ENCODE data around the gene FMR1NB.

FMR1NB gene, protein sequence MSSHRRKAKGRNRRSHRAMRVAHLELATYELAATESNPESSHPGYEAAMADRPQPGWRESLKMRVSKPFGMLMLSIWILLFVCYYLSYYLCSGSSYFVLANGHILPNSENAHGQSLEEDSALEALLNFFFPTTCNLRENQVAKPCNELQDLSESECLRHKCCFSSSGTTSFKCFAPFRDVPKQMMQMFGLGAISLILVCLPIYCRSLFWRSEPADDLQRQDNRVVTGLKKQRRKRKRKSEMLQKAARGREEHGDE

DNA sequence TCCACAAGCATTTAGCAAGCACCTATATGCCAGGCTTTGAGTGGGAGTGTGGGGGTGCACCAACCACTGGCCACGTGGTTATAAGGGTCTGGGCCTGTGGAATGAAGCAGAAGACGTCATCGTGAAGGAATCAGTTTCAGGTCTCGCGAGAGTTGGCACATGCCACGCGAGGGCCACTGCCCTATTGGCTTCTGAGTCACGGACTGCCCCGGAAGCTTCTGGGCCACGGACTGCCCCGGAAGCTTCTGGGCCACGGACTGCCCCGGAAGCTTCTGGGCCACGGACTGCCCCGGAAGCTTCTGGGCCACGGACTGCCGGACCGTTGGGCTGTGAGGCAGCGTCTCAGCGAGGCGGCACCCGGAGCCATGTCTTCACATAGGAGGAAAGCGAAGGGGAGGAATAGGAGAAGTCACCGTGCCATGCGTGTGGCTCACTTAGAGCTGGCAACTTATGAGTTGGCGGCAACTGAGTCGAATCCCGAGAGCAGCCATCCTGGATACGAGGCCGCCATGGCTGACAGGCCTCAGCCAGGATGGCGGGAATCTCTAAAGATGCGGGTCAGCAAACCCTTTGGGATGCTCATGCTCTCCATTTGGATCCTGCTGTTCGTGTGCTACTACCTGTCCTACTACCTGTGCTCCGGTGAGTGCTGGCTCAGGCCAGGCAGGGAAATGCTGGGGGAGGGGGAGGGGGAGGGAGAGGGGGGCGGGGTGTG is at the start of gene FMR1NB:
TSS of gene FMR1NB (plus strand) at position 300 of the 715 bp plus-strand sequence. CDS start at position 366, 66 bp downstream.
- DNase-seq (ENCODE audit: low read depth in 2 of 2): no peak

DNA sequence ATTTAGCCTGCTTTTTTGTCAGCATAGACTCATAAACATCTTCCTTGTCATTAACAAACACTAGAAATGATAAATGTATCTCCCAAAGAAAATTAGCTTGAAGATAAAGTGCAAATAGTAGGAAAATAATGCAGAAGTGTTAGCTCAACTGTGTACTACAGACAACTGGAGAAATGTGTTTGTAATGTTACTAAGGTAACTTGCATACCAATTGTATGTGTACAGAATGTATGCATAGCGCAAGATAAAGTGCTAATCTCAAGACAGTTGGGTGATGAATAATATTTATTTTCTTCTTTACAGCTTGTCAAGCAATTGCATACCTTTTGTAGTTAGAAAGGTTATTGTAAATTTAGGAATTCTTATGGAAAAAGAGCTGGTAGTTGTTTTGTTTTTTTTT is 47.3 kb upstream of the FMR1NB start:
- no peak for DNase-seq (ENCODE audit: low read depth in 2 of 2)

DNA sequence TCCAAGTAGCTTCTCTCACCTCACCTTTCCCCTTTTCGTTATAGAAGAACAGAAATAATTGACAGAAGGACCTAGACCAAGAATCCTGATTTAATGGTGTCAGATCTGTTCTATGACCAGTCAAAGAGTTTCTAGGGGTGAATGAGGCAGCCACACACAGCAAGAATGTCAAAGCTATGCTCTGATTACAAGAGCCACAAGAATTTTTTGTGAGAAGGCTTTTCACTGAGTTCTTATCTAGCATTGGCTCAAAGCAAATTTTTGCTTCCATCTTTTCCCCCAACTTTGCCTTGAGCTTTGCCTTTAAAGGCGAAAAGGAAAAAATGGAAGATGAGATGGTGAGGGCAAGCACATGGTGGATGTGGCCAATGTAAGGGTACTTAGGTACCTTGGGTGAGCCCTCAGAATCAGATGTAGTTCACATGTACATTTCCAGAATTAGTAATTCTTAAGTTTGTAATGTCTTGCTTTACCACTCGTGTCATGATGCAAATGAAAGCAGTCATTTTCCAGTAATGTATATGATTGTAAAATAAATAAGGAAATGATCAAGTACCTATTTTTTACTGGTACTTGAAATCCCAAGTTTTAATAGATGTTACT is 45.9 kb upstream of the FMR1NB start:
- DNase-seq (ENCODE audit: low read depth in 2 of 2): no peak

DNA sequence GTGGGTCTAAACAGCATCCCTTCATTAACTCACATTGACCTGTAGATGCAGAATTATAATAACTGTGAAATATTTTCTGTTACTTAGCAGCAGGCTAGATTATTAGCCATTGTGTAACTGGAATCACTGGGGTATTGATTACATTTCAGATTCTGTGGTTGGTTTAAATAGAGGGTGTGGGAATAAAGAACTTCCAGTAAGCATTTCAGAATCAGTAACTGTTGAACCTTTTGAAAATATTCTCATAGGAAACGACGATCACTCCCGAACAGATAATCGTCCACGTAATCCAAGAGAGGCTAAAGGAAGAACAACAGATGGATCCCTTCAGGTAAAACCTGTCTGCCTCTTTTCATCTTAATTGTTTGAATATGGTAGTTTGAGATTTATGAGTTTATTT is 35.9 kb upstream of the FMR1NB start:
- no peak for DNase-seq (ENCODE audit: low read depth in 2 of 2)

DNA sequence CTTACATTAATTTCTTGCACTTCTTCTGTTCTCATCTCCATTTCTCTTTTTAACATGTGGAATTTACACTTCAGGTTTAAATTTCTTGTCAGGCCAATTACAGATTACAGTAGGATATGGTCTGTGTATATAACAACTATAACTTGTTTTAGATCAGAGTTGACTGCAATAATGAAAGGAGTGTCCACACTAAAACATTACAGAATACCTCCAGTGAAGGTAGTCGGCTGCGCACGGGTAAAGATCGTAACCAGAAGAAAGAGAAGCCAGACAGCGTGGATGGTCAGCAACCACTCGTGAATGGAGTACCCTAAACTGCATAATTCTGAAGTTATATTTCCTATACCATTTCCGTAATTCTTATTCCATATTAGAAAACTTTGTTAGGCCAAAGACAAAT is 32.6 kb upstream of the FMR1NB start:
- DNase-seq (ENCODE audit: low read depth in 2 of 2): no peak

DNA sequence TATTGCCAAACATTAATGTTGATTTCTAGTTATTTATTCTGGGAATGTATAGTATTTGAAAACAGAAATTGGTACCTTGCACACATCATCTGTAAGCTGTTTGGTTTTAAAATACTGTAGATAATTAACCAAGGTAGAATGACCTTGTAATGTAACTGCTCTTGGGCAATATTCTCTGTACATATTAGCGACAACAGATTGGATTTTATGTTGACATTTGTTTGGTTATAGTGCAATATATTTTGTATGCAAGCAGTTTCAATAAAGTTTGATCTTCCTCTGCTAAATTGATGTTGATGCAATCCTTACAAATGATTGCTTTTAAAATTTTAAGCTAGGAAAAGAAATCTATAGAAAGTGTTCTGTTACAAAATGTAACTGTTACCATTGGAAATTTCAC is 30.8 kb upstream of the FMR1NB start:
- DNase-seq (ENCODE audit: low read depth in 2 of 2): no peak

DNA sequence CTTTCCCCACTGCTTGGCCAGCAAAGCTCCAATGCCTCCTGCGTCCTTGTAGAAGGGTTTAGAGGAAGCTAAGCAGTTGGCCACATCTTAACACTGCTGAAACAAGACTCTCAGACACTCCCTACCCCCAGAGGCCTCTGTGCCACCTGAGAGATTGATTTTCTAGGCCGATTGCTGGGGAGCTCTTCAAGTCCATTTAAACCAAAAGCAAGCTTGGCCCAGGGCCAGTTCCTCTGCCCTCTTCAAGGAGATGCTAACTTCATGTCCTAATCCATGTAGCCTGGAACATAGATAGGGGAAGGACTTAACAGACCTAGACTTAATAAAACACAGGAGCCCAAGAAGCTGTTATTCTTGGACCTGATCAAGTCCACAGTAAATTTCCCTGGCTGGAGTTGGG is 27.2 kb upstream of the FMR1NB start:
- DNase-seq (ENCODE audit: low read depth in 2 of 2): no peak

DNA sequence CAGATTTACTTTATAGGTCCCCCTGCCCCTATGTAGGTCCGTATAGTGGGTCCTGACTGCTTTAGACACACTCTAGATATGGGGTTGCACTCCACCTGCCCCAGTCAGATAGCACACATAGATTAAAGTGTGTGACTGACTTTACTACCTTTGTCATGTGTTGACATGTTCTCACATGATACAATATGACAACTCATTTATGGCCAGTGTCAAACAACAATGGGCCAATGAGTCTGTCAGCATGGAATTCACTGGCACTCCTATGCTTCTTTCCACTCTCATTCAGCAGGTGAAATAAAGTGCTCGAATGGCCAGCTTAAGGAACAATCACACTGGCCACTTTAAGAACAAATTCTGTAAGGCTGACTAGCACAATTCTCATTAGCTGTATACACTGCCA is 23.8 kb upstream of the FMR1NB start:
- no peak for DNase-seq (ENCODE audit: low read depth in 2 of 2)

DNA sequence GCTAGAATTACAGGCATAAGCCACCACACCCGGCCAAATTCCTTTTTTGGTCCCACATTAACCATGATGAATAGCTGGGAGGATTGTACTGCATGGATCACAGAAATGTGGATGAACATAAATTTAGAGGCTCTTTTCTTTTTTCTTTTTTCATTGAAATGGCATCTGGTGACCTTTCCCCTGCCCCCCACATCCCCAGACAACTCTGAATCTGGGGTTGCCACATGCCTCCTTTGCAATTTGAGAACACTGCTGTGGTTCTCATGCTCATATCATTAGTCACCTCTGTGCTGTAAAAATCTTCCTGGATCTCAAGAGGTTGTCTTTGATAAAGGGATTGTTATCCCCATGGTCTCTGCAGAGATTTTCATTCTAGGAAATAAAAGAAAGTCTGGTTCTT is 22.8 kb upstream of the FMR1NB start:
- DNase-seq (ENCODE audit: low read depth in 2 of 2): no peak

DNA sequence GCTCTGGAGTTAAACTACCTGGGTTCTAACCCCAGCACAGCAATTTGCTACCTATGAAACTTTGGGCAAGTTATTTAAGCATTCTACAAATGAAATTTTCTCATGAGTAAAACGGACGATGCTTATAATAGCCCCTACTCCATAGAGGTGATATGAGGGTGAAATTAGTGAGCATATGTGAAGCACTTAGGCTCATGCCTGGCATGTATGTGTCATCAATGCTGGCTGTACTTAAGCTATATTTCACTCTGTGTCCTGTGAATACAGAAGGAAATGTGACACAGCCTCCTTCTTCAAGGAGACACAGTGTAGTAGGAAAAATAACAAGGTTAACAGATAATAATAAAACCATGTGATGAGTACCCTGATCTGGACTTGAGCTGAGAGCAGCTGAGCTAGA is 20.4 kb upstream of the FMR1NB start:
- no peak for DNase-seq (ENCODE audit: low read depth in 2 of 2)

DNA sequence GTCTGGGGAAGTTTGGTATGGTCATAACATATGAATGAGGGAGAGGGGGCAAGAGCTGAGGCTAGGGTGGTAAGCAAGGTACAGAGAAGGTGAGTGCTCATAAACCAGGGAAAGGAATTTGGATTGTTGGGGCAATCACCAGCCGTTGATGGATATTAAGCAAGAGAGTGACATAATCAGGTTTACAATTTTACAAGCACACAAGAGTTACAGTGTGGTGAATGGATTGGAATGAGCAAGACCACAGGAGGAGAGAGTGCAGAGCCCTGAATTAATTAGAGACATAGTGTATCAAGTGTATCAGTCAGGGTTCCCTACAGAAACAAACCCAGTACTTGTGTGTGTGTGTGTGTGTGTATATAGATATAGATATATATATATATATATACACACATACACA is 18.7 kb upstream of the FMR1NB start:
- no peak for DNase-seq (ENCODE audit: low read depth in 2 of 2)

DNA sequence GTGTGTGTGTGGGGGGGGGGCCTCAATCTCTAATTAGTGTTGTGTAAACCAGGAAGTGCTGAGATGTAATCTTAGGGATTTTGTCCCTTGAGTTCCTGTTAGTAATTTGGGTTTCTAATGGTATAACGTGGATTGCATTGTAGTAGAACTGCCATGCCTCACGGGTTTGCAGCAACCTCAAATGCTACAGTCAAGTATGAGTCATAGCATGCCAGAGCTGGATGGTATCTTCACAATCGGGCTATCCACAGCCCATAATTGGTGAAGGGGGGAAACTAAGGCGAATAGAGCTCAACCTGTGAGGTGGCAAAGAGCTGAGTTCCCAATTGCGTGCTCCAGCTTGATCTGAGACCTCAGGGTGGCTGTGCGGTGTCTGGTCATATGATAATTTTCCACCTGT is 2.2 kb upstream of the FMR1NB start:
- no peak for DNase-seq (ENCODE audit: low read depth in 2 of 2)

DNA sequence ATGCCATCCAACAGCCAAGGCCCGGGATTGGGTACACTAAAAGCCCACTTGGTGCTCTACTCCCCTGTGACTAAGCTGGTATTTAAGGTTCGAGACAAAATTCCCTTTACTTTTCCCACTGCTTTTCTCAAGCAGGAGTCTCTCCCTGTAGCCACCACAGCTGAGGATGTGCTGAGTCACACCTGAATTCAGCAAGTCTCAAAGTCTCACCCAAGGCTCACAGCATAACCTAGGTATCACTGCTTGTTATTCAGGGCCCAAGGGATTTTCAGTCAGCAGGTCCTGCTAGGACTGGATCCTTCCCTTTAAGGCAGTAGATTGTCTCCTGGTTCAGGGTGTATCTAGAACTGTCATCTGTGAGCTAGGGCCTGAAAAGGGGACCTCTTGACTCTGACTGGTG is 39.2 kb downstream of the FMR1NB start:
- DNase-seq (ENCODE audit: low read depth in 2 of 2): no peak

DNA sequence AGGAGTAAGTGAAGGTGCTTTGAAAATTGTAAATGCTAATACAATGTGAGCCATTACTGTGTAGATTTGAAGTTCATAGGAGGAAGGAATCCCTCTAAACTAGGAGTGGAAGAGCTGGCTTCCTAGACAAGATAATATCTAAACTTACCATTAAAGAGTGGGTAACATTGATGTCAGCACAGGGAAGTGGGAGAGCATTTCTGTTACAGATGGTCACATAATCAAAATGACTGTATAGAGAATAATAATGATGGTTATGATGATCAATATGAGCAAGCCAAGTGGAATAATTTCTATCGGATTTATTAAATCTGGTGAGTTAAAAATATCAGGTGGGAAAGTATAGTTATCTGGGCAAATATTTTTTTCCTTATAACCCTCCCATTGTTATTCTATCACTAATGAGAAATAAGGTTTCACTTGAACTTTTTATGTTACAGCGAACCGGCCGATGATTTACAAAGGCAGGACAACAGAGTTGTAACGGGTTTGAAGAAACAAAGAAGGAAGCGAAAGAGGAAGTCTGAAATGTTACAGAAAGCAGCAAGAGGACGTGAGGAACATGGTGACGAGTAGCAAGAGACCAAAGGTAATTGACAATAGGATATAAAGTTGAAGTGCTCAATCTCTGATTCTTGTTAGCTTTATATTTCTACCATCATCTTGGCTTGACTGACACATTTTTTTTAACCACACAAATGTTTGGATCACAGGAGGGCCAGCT is 43.5 kb downstream of the FMR1NB start:
- no peak for DNase-seq (ENCODE audit: low read depth in 2 of 2)

DNA sequence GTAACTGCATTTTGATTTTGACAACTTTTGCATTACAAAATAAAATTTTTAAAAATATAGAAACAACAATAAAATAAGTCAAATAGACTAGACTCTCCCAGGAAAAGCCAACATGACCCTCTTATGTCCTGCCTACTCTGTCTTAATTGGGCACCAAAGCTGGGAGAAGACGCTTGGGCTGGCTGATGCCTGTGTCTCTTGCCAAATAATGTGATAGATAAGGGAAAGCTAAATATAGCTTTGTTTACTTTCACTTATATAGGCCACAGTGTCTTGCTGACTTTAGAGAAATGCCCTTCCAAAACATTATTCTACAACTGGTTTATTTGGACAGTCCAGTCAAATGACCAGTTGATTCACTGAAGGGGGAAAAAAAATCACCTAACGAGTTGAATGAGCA is 54.2 kb downstream of the FMR1NB start:
- DNase-seq (ENCODE audit: low read depth in 2 of 2): no peak

DNA sequence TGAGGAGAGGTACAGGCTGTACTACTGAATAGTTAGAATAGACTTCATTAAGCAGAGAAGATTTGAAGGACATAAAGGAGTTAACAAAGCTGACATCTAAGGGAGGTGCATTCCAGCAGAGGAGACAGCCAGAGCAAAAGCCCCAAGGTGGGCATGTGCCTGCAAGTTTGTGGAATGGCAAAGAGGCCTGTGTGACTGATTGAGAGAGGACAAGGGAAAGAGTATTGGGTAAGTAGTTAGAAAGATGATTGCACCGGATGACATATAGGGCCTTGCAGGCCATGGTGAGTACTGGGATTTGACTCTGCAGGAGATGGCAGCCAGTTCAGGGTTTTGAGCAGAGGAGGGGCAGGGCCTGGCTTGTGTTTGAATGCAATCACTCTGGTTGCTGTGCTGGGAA is 55.9 kb downstream of the FMR1NB start:
- no peak for DNase-seq (ENCODE audit: low read depth in 2 of 2)

DNA sequence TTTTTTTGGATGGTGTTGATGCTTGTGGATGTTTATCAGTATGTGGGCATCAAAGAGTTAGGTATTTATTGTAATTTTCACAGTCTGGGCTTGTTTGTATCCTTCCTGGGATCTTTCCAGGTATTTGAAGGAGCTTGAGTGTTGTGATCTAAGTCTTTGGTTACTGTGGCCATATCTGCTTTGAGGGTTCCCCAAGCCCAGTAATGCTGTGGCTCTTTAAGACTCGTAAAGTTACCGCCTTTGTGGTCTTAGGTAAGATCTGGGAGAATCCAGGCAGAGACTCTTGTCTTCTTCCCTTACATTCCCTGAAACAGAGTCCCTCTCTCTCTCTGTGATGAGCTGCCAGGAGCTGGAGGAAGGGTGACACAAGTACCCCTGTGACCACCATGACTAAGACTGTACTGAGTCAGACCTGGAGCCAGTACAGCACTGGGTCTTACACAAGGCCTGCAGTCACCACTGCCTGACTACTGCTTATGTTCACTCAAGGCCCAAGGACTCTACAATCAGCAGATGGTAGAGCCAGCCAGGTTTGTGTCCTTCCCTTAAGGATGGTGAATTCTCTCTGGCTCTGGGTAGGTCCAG is 62.2 kb downstream of the FMR1NB start:
- DNase-seq (ENCODE audit: low read depth in 2 of 2): no peak

DNA sequence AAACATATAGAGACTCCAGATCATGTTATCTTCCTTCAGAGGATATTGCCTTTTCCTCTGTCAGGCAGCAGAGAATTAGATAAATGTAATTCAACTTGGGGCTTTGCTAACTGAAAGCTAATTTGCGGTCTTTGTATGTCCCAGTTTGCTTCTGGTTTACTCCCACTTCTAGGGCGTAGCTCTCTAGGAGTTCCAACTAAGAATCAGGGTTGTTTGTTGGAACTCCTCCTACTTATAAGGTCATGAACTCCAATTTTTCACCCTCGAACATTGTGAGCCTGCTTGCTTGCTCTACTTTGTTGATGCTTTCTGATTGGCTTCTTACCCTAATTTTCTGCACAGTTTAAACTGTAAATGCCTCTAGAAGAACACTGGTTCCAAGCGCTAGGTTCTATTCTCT is 66.1 kb downstream of the FMR1NB start:
- no peak for DNase-seq (ENCODE audit: low read depth in 2 of 2)

DNA sequence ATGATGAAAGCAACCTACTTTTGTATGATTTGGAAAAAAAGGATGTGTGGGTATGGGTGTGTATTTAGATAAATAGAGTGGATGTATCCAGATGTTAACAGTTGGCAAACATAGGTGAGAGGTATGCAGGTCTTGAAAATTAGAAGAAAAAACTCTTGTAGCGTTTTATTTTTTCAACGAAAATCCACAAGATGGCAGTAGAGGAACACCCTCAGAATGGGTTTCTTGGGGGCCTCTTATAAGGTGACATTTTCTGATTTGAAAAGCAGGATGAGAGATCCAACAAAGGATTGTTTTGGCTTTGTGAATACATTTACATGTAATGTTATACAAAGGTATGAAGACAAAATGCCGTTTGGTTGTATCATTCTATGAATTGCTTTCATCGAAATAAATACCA is 68.3 kb downstream of the FMR1NB start:
- DNase-seq (ENCODE audit: low read depth in 2 of 2): no peak

DNA sequence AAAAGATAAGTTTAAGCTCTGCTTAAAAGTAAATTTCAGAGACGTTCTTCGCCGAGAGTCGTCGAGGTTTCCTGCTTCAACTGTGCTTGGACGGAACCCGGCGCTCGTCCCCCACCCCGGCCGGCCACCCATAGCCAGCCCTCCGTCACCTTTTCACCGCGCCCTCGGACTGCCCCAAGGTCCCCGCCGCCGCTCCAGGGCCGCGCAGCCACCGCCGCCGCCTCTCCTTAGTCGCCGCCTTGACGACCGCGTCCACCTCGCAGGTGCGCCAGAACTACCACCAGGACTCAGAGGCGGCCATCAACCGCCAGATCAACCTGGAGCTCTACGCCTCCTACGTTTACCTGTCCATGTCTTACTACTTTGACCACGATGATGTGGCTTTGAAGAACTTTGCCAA is 70.8 kb downstream of the FMR1NB start:
- no peak for DNase-seq (ENCODE audit: low read depth in 2 of 2)

DNA sequence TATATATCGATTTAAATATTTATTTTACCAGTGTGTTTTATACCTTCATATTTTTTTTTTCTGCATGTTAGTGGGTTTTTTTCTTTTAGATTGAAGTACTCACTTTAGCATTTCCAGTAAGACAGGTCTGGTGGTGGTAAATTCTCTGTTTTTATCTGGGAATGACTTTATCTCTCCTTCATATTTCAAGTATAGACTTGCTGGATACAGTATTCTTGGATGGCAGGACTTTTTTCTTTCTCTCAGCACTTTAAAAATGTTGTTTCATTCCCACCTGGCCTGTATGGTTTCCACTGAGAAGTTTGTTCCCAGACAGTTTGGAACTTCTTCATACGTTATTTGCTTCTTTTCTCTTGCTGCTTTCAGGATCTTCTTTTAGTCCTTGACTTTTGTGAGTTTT is 86.1 kb downstream of the FMR1NB start:
- DNase-seq (ENCODE audit: low read depth in 2 of 2): no peak

DNA sequence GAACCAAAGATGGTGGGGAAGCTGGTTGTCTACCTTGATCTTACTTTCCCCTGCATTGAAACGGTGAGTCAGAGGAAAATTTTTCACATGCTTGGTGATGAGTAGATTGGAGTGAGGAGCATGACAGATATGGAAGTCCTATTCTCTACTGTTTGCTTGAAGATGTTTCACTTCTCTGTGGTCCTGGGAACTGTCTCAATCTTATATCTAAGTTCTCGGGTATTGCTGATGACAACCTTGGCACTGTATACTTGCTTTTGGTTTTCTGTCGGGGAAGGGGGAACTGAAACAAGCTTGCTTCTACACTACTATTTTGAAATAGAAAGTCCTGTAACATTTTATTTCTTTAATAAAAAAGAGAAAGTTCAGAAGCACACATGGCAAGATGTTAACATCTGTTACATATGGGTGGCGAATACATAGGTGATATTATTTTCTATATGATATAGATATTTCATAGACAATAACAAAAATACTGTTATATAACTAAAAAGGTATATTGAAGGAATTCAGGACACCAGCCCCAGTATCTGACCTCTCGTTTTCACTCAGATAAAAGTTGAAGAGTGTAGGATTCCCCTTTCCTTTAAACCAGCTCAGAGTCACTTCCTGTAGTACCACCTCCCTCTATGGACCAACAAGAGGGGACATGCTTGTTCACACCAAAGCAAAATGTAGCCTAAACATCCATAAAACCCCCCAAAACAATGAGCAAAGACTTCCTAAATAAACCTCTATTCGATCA is 88.8 kb downstream of the FMR1NB start:
- DNase-seq (ENCODE audit: low read depth in 2 of 2): no peak
